AG08395 (cell line): ENCODE data around the gene FOXJ1.

ENCODE experiments used
- DNase-seq: peaks from one replicate; pipeline ENCODE4 v3.0.0; 2012; ENCODE audit warnings: mixed read lengths, low spot score

FOXJ1 gene

GRCh38 chr17:76091526-76092286 lies 49.3 kb downstream of the FOXJ1 start:
- DNase-seq: no peak

GRCh38 chr17:76090517-76091129 lies 50.4 kb downstream of the FOXJ1 start:
- no peak for DNase-seq

- no peak for DNase-seq
Measured at GRCh38 chr17:76089680-76090516, 51.1 kb downstream of the FOXJ1 start.

- DNase-seq: no peak
Measured at GRCh38 chr17:76088868-76089576, 52.0 kb downstream of the FOXJ1 start.

- DNase-seq: no peak
Measured at GRCh38 chr17:76088041-76088867, 52.8 kb downstream of the FOXJ1 start.

- no peak for DNase-seq
Measured at GRCh38 chr17:76087531-76087930, 53.5 kb downstream of the FOXJ1 start.

- no peak for DNase-seq
Measured at GRCh38 chr17:76086384-76086783, 54.7 kb downstream of the FOXJ1 start.
